Lower leg skin (tissue), 3 donors: ENCODE results near the gene GNG4.

Source experiments
- POLR2A ChIP-seq, 2 donors: fragments of 450-650 bp; IDR thresholded peaks; one replicate each; pipeline ENCODE4 v1.6.1; 2016 to 2017; ENCODE audit warnings: antibody characterized with exemption in 2 of 2, mild to moderate bottlenecking in 1 of 2, moderate library complexity in 1 of 2
- TF ChIP-seq, protein P1 (sequence below), 3 donors: fragments of 450-650 bp; IDR thresholded peaks; one replicate each; pipeline ENCODE4 v1.5.1; 2016; ENCODE audit warnings: antibody characterized with exemption in 3 of 3, mild to moderate bottlenecking in 3 of 3, moderate library complexity in 2 of 3

DNA sequence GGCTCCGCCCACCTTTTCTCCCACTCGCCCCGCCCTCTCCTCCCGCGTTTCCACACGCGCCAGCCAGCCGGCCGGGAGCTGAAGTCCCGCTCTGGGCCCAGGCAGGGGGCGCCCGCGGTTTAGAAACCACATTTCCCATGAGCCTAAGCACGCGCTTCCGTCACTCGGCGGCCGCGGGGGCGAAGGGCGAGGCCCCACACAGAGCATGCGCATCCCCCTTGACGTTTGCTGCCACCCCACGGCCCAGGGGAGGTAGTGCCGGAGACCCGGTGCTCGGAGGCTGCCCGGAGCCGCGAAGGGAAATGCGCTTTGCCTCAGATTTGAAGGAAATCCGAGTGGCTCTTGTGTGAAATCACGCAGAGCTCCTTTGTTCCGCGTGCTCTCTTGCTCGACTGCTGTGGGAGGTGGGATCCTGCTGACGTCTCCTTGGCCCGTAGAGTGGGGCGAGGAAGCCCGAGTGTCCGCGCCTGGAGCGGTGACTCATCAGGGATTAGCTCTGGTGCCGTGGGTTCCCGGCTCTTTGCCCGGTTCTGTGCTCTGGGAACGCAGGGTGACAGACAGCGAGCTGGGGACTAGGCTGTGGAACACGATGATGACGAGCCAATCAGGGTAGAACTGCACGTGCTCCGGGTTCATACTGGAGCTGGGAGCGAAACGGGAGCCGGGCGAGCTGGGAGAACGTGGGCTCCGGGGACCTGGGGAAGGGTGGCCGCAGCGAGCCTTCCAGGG, 144.9 kb downstream of the GNG4 start:
- TF ChIP-seq, protein P1, sequence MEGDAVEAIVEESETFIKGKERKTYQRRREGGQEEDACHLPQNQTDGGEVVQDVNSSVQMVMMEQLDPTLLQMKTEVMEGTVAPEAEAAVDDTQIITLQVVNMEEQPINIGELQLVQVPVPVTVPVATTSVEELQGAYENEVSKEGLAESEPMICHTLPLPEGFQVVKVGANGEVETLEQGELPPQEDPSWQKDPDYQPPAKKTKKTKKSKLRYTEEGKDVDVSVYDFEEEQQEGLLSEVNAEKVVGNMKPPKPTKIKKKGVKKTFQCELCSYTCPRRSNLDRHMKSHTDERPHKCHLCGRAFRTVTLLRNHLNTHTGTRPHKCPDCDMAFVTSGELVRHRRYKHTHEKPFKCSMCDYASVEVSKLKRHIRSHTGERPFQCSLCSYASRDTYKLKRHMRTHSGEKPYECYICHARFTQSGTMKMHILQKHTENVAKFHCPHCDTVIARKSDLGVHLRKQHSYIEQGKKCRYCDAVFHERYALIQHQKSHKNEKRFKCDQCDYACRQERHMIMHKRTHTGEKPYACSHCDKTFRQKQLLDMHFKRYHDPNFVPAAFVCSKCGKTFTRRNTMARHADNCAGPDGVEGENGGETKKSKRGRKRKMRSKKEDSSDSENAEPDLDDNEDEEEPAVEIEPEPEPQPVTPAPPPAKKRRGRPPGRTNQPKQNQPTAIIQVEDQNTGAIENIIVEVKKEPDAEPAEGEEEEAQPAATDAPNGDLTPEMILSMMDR (IDR thresholded peaks at IDR 0.05): peak in 1 of 3 donors; percentile 92
- peak in 1 of 2 donors; percentile 38 for TF ChIP-seq POLR2A (IDR thresholded peaks at IDR 0.05)
